Sigmoid colon (tissue), 7 donors: ENCODE results near the gene PI4KA. TPM values are rescaled to one million over a fixed set of nuclear protein-coding genes. Genes with fewer than 3 reads are reported as not detected.
"Not testable (repeated sequence)": the region's sequence is repeated elsewhere in the genome, so short reads cannot be mapped to it uniquely, and the experiment has no call there.

Experiments used
- DNase-seq: peaks from one replicate; pipeline ENCODE4 v3.0.0-alpha.2; 2019
- H3K27ac ChIP-seq, 4 donors: fragments of 200-600 bp; sonication (generic); one replicate each; pipeline ENCODE4 v1.5.1; 2016 to 2019; ENCODE audit warnings: mild to moderate bottlenecking in 1 of 4
- H3K27me3 ChIP-seq, 3 donors: fragments of 200-600 bp; sonication (generic); one replicate each; pipeline ENCODE4 v1.5.1; 2019; ENCODE audit warnings: mild to moderate bottlenecking in 1 of 3
- H3K36me3 ChIP-seq, 4 donors: fragments of 200-600 bp; sonication (generic); one replicate each; pipeline ENCODE4 v1.5.1; 2016 to 2019
- H3K4me1 ChIP-seq, 4 donors: fragments of 200-600 bp; sonication (generic); one replicate each; pipeline ENCODE4 v1.5.1; 2017 to 2019
- H3K4me3 ChIP-seq, 4 donors: fragments of 200-600 bp; sonication (generic); one replicate each; pipeline ENCODE4 v1.5.1; 2017 to 2019; ENCODE audit warnings: mild to moderate bottlenecking in 2 of 4, moderate library complexity in 1 of 4
- H3K9me3 ChIP-seq, 4 donors: fragments of 200-600 bp in 3 of 4; sonication (generic) in 3 of 4; one replicate each; pipeline versions ENCODE4 v1.5.1 to v1.6.1; 2013 to 2019
- CTCF ChIP-seq, 4 experiments: fragments of 450-650 bp in 3 of 4; fragments of 200-600 bp in 1 of 4; IDR thresholded peaks; one replicate each; pipeline ENCODE4 v1.5.1; 2016 to 2019; ENCODE audit warnings: antibody characterized with exemption in 4 of 4, mild to moderate bottlenecking in 3 of 4, moderate library complexity in 2 of 4
- EP300 ChIP-seq, 4 donors: sonication (generic); formaldehyde crosslinking; IDR thresholded peaks; one replicate each; pipeline ENCODE4 v1.6.1; 2017; ENCODE audit warnings: antibody characterized with exemption in 4 of 4
- POLR2A ChIP-seq, 2 donors: fragments of 450-650 bp; IDR thresholded peaks; one replicate each; pipeline ENCODE4 v1.6.1; 2016; ENCODE audit warnings: antibody characterized with exemption in 2 of 2, mild to moderate bottlenecking in 2 of 2, moderate library complexity in 2 of 2
- POLR2AphosphoS5 ChIP-seq, 4 donors: sonication (generic); formaldehyde crosslinking; IDR thresholded peaks; one replicate each; pipeline ENCODE4 v1.6.1; 2017; ENCODE audit warnings: antibody characterized with exemption in 4 of 4
- WGBS, 2 donors: extraction: QIAGEN DNeasy Blood & Tissue Kit; methylation state at CpG; one replicate each; pipeline ENCODE4 v1.1.7; 2013; 5-methylcytosine and 5-hydroxymethylcytosine counted together
- intact Hi-C: fragments of 100-400 bp; cut with DNase I; formaldehyde crosslinking; loops from one replicate; pipeline ENCODE4 v1.15.1; 2023
- polyA plus RNA-seq, 3 donors: library from polyadenylated mRNA; stranded (reverse); fragments of 200-250 nt; gene quantifications; one replicate each; pipeline ENCODE4 v1.2.3, GENCODE V29; 2013
- total RNA-seq, 4 donors: library from RNA; depleted of rRNA; stranded (reverse); fragments of >200 nt; gene quantifications; one replicate each; pipeline ENCODE4 v1.1.0, GENCODE V29; 2016
- donor health status: healthy with polysubstance abuse.
- donor health status: Bipolar disorder and iron deficiency.
- donor health status: healthy.

The PI4KA gene
- total and polyA plus RNA-seq, 7 donors, result 26.1 to 137 (median 63.5) TPM

- Histone ChIP-seq H3K36me3 (no peaks in the 10 kb centered on the region), H3K9me3 (no peaks in the 10 kb centered on the region), H3K27me3 (peaks cover 0 to 4% (median 0%) of the 10 kb centered on the region in 3 donors), H3K27ac (no peak overlapping the region), H3K4me3 (no peak overlapping the region), H3K4me1 (no peaks in the 10 kb centered on the region)
- no peak for TF ChIP-seq CTCF (IDR thresholded peaks at IDR 0.05)
- TF ChIP-seq EP300 (IDR thresholded peaks at IDR 0.05), result no peak
- TF ChIP-seq POLR2AphosphoS5 (IDR thresholded peaks at IDR 0.05), result no peak
- no peak for TF ChIP-seq POLR2A (IDR thresholded peaks at IDR 0.05)
- no peak for DNase-seq
- intact Hi-C loops, result no loop called here
- WGBS, 2 donors, result 73 to 74% methylated on average over 2 of the region's 2 CpGs
Measured at GRCh38 chr22:20677684-20678242, 180.8 kb downstream of the PI4KA start.

- 91 to 98% methylated on average over 1 of the region's 1 CpG for whole genome bisulfite sequencing, 2 donors
- H3K36me3 ChIP-seq, result not testable (repeated sequence)
Measured at GRCh38 chr22:20675613-20676012, 183.0 kb downstream of the PI4KA start.

GRCh38 chr22:20674998-20675397 lies 183.6 kb downstream of the PI4KA start:
- Histone ChIP-seq H3K36me3 (no peaks in the 10 kb centered on the region), H3K9me3 (no peaks in the 10 kb centered on the region), H3K27me3 (peaks cover 5 to 23% (median 14%) of the 10 kb centered on the region in 3 donors), H3K4me3 (no peak overlapping the region), H3K27ac (no peak overlapping the region), H3K4me1 (peaks cover 0 to 7% (median 0%) of the 10 kb centered on the region in 4 donors)
- no peak for TF ChIP-seq POLR2A (IDR thresholded peaks at IDR 0.05)
- TF ChIP-seq CTCF (IDR thresholded peaks at IDR 0.05), result no peak
- no peak for TF ChIP-seq EP300 (IDR thresholded peaks at IDR 0.05)
- DNase-seq, result no peak
- intact Hi-C loops, result no loop called here

More at GRCh38 chr22:20675613-20676012, 183.0 kb downstream of the PI4KA start:
- DNase-seq, H3K4me1 ChIP-seq, H3K9me3 ChIP-seq, intact Hi-C loops, H3K27ac ChIP-seq, H3K4me3 ChIP-seq: not testable (repeated sequence)
- peaks cover 5 to 18% (median 10%) of the 10 kb centered on the region in 3 donors for H3K27me3 ChIP-seq

GRCh38 chr22:20673295-20674195 lies 185.1 kb downstream of the PI4KA start:
- Histone ChIP-seq H3K4me1 (peaks cover 0 to 7% (median 0%) of the 10 kb centered on the region in 4 donors), H3K36me3 (no peaks in the 10 kb centered on the region), H3K4me3 (no peak overlapping the region), H3K9me3 (no peaks in the 10 kb centered on the region), H3K27ac (no peak overlapping the region), H3K27me3 (peaks cover 5 to 30% (median 14%) of the 10 kb centered on the region in 3 donors)
- TF ChIP-seq POLR2A (IDR thresholded peaks at IDR 0.05), result no peak
- no peak for TF ChIP-seq CTCF (IDR thresholded peaks at IDR 0.05)
- TF ChIP-seq POLR2AphosphoS5 (IDR thresholded peaks at IDR 0.05), result no peak
- TF ChIP-seq EP300 (IDR thresholded peaks at IDR 0.05), result no peak
- 53 to 74% methylated on average over 5 of the region's 5 CpGs for WGBS, 2 donors
- intact Hi-C loops, result no loop called here
- DNase-seq, result no peak

- H3K4me1 ChIP-seq, result peaks cover 0 to 7% (median 0%) of the 10 kb centered on the region in 4 donors
- intact Hi-C loops, result no loop called here
- no peaks in the 10 kb centered on the region for H3K36me3 ChIP-seq
- H3K27ac ChIP-seq, result no peak overlapping the region
- 53 to 74% methylated on average over 3 of the region's 3 CpGs for WGBS, 2 donors
- H3K9me3 ChIP-seq, result no peaks in the 10 kb centered on the region
- TF ChIP-seq POLR2A (IDR thresholded peaks at IDR 0.05) (no peak), CTCF (IDR thresholded peaks at IDR 0.05) (no peak), EP300 (IDR thresholded peaks at IDR 0.05) (no peak), POLR2AphosphoS5 (IDR thresholded peaks at IDR 0.05) (no peak)
- H3K27me3 ChIP-seq, result peaks cover 5 to 30% (median 14%) of the 10 kb centered on the region in 3 donors
- no peak overlapping the region for H3K4me3 ChIP-seq
- DNase-seq, result no peak
Measured at GRCh38 chr22:20672732-20673131, 185.9 kb downstream of the PI4KA start.
